ENCODE data around the gene SGTB.
"Not testable (repeated sequence)": the region's sequence is repeated elsewhere in the genome, so short reads cannot be mapped to it uniquely, and the experiment has no call there.

SGTB gene

DNA sequence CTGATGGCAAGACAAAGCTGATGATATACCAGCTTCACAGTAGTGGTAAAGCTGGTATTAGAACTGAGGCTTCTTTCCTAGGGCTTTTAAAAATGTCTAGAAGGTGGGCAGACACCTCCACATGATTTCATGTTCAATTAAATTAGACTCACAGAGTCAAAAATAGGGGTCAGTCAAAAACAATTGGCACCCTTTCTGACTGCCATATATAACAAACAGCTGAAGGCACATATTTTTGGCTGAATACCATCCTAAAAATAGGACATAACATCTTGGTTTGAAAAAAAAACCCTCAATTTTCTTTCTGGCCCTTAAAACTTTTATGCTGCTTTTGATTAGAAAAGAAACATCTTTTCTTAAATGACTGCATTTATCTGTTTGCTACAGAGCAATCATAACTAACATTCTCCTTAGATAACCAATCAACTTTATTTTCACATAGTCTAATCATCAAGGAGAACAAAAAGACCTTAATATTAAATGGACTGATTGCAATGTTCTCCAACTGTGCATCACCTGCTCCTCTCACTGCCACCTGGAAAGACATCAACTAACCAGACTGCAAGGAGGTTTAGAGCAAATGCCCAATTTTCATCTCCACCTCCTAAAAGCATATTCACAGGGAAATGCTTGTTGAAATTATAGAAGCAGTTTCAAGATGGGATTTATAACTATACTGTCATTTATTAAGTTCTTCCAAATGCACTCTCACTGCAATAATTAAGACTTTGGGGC is 3.2 kb downstream of the SGTB start:
- DNase-seq (ENCODE audit: low spot score in 2 of 2) (no peak), ATAC-seq (no peak)
- H3K4me3 Mint-ChIP-seq: peak overlapping the region; percentile 88
- H3K27ac Mint-ChIP-seq: peak overlapping the region; percentile 79
- no peaks in the 10 kb centered on the region for H3K9me3 Mint-ChIP-seq
- peaks cover 23% of the 10 kb centered on the region for H3K36me3 Mint-ChIP-seq
- peaks cover 19% of the 10 kb centered on the region for H3K4me1 Mint-ChIP-seq

DNA sequence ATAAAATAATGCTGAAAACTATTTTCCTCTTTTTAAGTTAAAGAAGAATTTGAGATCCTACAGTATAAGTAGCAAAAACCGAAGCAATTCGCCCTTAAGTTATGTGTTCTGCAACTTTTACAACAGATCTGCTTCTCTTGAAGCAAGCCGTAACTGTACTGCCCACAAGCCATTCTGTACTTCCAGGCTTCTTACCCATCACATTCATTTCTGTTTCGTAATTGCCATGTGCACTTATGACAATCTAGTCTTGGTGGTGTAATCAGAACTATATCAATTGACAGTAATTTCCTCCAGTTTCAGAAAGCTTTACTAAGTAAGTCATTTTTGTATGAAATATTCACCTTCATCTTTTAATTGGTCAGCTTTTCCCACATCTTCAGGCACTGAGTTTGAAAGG is 13.8 kb downstream of the SGTB start:
- Mint-ChIP-seq H3K9me3 (no peaks in the 10 kb centered on the region), H3K27ac (no peak overlapping the region), H3K4me1 (peaks cover 3% of the 10 kb centered on the region), H3K4me3 (no peak overlapping the region), H3K36me3 (peaks cover 93% of the 10 kb centered on the region)
- no peak for ATAC-seq
- no peak for DNase-seq (ENCODE audit: low spot score in 2 of 2)

DNA sequence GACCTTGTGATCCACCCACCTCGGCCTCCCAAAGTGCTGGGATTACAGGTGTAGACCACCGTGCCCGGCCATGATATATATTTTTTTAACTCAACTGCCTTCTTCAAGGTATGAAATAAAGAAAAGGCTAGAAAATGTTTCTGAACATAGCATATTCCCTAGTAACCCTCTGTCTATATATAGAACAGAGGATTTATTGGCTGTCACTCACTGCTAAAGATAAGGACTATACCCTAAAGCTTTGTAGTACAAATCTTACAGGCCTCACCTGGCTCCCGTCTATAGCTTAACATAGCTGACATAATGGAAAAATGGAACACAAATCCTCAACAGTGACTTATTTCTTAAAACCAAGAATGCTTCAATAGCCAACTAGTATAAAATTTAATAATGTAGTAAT is 14.2 kb downstream of the SGTB start:
- no peaks in the 10 kb centered on the region for H3K9me3 Mint-ChIP-seq
- H3K4me1 Mint-ChIP-seq: no peaks in the 10 kb centered on the region
- no peak for DNase-seq (ENCODE audit: low spot score in 2 of 2)
- no peak overlapping the region for H3K27ac Mint-ChIP-seq
- ATAC-seq: no peak
- H3K36me3 Mint-ChIP-seq: peaks cover 93% of the 10 kb centered on the region
- no peak overlapping the region for H3K4me3 Mint-ChIP-seq

DNA sequence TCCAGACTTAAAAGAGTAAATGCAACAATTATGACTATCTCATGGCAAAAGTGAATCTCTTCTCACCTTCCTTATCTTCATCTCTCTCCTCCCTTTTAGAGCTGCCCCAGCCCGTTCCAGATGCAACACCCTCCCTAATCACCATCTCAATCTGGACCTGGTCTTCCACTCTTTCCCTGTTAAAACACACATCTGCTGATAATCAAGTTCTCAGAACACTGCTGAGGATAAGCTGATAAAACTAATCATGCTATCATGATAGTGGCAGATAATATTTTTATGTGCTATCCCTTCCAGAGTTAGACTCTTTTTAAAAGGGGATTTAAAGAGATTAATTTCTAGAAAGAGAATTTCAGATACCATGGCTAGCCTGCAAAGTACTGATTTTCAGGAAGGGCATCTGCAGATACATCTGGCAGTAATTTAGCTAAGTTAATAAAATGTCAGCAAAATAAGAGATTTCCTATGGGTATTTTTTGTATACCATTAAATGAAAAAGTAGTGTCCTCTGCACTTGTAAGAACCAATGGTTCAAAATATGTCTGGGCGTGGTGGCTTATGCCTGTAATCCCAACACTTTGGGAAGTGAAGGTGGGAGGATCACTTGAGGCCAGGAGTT is 17.2 kb downstream of the SGTB start:
- peaks cover 85% of the 10 kb centered on the region for H3K36me3 Mint-ChIP-seq
- H3K9me3 Mint-ChIP-seq: no peaks in the 10 kb centered on the region
- no peaks in the 10 kb centered on the region for H3K4me1 Mint-ChIP-seq
- ATAC-seq (no peak), DNase-seq (ENCODE audit: low spot score in 2 of 2) (no peak)
- no peak overlapping the region for H3K27ac Mint-ChIP-seq
- no peak overlapping the region for H3K4me3 Mint-ChIP-seq

GRCh38 chr5:65702036-65702435 is 19.9 kb downstream of the SGTB start:
- H3K4me1 Mint-ChIP-seq: no peaks in the 10 kb centered on the region
- no peak for ATAC-seq
- H3K9me3 Mint-ChIP-seq: no peaks in the 10 kb centered on the region
- no peak for DNase-seq (ENCODE audit: low spot score in 2 of 2)
- peaks cover 80% of the 10 kb centered on the region for H3K36me3 Mint-ChIP-seq
- no peak overlapping the region for H3K27ac Mint-ChIP-seq
- no peak overlapping the region for H3K4me3 Mint-ChIP-seq

DNA sequence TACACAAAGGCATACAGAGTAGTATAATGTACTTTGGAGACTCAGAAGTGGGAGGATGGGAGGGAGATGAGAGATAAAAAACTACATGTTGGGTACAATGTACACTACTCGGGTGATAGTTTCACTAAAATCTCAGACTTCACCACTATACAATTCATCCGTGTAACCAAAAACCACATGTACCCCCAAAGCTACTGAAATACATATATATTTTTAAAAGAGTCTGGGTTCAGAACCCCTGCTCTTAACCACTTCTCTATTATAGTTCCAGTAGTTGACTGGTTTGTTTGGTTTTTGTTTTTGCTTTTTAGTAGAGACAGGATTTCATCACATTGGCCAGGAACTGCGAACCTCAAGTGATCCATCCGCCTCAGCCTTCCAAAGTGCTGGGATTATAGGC is 22.6 kb downstream of the SGTB start:
- Mint-ChIP-seq H3K27ac (no peak overlapping the region), H3K36me3 (peaks cover 57% of the 10 kb centered on the region), H3K4me3 (no peak overlapping the region), H3K9me3 (no peaks in the 10 kb centered on the region), H3K4me1 (no peaks in the 10 kb centered on the region)
- DNase-seq (ENCODE audit: low spot score in 2 of 2) (no peak), ATAC-seq (no peak)

GRCh38 chr5:65696892-65697291 is 25.0 kb downstream of the SGTB start:
- ATAC-seq (no peak), DNase-seq (ENCODE audit: low spot score in 2 of 2) (no peak)
- Mint-ChIP-seq H3K9me3 (no peaks in the 10 kb centered on the region), H3K4me3 (no peak overlapping the region), H3K36me3 (peaks cover 44% of the 10 kb centered on the region), H3K4me1 (no peaks in the 10 kb centered on the region), H3K27ac (no peak overlapping the region)

DNA sequence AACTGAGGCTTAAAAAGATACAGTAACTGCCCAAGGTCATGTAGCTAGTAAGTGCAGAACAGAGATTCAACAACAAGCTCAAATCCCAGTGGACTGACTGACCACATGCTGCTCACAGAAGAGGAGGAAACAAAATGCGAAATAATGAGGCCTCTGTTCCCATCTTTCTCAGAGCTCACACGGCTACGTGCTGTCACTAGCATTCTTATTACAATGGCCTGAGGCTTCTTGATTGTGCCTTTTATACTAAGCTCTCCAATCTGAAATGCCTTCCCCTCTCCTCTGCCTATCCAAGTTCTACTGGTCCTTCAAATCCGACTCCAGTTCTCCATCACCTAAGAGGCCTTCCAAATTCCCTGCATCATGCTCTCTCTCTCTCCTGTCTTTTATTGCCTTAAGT is 26.0 kb downstream of the SGTB start:
- H3K4me3 Mint-ChIP-seq: no peak overlapping the region
- no peak for ATAC-seq
- no peak for DNase-seq (ENCODE audit: low spot score in 2 of 2)
- H3K9me3 Mint-ChIP-seq: no peaks in the 10 kb centered on the region
- H3K4me1 Mint-ChIP-seq: no peaks in the 10 kb centered on the region
- H3K27ac Mint-ChIP-seq: no peak overlapping the region
- peaks cover 42% of the 10 kb centered on the region for H3K36me3 Mint-ChIP-seq

DNA sequence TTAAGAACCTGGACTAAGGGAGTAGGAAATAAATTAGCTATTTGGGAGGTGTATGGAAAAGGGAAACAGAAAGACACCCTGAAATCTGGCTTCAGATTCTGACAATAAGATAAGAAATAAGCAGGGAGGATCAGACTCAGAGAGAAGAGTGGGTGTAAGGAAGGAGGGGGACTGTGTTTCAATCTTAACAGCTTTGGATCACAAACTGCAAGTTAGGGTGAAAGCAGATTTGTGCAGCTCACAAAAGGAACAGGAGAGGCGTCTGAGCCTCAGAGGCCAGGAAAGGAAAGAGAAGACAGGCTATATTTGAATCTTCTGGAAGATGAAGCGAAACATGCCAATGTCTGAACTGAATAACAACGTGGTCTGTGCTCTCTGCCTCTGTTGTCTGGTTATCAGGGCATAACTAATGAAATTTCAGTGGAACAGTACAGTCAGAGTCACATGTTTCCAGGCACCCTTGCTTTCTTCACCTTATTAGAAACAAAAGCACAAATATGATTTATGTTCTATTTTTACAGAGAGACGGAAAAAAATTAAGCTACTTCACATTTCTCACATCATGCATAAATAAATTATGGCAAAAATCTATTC is 26.6 kb downstream of the SGTB start:
- Mint-ChIP-seq H3K4me3 (no peak overlapping the region), H3K36me3 (peaks cover 44% of the 10 kb centered on the region), H3K27ac (no peak overlapping the region), H3K9me3 (no peaks in the 10 kb centered on the region), H3K4me1 (no peaks in the 10 kb centered on the region)
- ATAC-seq (no peak), DNase-seq (ENCODE audit: low spot score in 2 of 2) (no peak)

- H3K9me3 Mint-ChIP-seq: no peaks in the 10 kb centered on the region
- no peak overlapping the region for H3K4me3 Mint-ChIP-seq
- H3K4me1 Mint-ChIP-seq: no peaks in the 10 kb centered on the region
- ATAC-seq: no peak
- no peak for DNase-seq (ENCODE audit: low spot score in 2 of 2)
- H3K27ac Mint-ChIP-seq: no peak overlapping the region
- peaks cover 36% of the 10 kb centered on the region for H3K36me3 Mint-ChIP-seq
These were observed 28.8 kb downstream of the SGTB start for GRCh38 chr5:65693121-65693520.

- no peak for DNase-seq (ENCODE audit: low spot score in 2 of 2)
- Mint-ChIP-seq H3K4me1 (peaks cover 5% of the 10 kb centered on the region), H3K4me3 (no peak overlapping the region), H3K9me3 (no peaks in the 10 kb centered on the region), H3K36me3 (peaks cover 62% of the 10 kb centered on the region), H3K27ac (no peak overlapping the region)
- ATAC-seq: no peak
These were observed 39.8 kb downstream of the SGTB start for GRCh38 chr5:65682148-65682547.

- ATAC-seq; H3K9me3 Mint-ChIP-seq; H3K4me3 Mint-ChIP-seq; DNase-seq (ENCODE audit: low spot score in 2 of 2): not testable (repeated sequence)
- peaks cover 73% of the 10 kb centered on the region for H3K36me3 Mint-ChIP-seq
- H3K4me1 Mint-ChIP-seq: peaks cover 11% of the 10 kb centered on the region
- peak overlapping the region; percentile 48 for H3K27ac Mint-ChIP-seq
These were observed 45.9 kb downstream of the SGTB start for GRCh38 chr5:65676056-65676455.

GRCh38 chr5:65674749-65675148 is 47.2 kb downstream of the SGTB start:
- peaks cover 66% of the 10 kb centered on the region for H3K36me3 Mint-ChIP-seq
- H3K4me1 Mint-ChIP-seq: peaks cover 8% of the 10 kb centered on the region

DNA sequence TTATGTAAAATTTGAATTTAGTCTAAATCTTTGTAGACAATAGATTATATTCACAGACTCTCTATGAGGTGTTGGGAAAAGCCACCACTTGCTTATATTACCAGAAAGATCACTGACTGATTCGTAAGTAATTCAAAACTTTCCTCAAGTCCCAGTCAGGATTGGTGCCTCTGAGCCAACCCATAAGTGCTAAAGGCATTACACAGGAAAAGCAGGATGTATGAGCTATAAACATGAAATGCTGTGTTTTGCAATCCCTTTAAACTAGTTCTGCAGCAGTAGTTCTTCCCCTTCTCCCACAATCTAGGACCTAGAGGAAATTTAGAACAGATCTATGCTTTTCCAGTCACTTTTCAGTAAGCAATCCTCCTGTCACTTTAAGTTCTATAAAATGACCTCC is 49.1 kb downstream of the SGTB start:
- DNase-seq (ENCODE audit: low spot score in 2 of 2) (no peak), ATAC-seq (no peak)
- Mint-ChIP-seq H3K27ac (peak overlapping the region; percentile 50), H3K9me3 (no peaks in the 10 kb centered on the region), H3K4me1 (peaks cover 6% of the 10 kb centered on the region), H3K4me3 (no peak overlapping the region), H3K36me3 (peaks cover 74% of the 10 kb centered on the region)

More at GRCh38 chr5:65674749-65675148, 47.2 kb downstream of the SGTB start:
- ATAC-seq: no peak
- no peak for DNase-seq (ENCODE audit: low spot score in 2 of 2)
- no peaks in the 10 kb centered on the region for H3K9me3 Mint-ChIP-seq
- H3K4me3 Mint-ChIP-seq: no peak overlapping the region
- H3K27ac Mint-ChIP-seq: peak overlapping the region; percentile 47

DNA sequence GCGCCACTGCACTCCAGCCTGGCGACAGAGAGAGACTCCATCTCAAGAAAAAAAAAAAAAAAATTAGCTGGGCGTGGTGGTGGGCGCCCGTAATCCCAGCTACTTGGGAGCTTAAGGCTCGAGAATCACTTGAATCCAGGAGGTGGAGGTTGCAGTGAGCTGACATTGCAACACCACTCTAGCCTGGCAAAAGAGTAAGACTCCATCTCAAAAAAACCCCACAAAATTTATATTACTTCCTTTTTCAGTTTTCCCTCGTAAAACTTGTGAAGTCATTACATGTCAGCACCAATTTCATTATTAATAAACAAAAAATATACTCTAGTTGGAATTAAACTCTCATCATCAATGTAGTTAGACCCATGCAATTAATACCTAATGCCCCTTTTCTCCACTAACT is 53.2 kb downstream of the SGTB start:
- no peak for DNase-seq (ENCODE audit: low spot score in 2 of 2)
- ATAC-seq: no peak

More for the DNA sequence above, 53.2 kb downstream of the SGTB start:
- H3K27ac Mint-ChIP-seq: no peak overlapping the region
- H3K4me1 Mint-ChIP-seq: no peaks in the 10 kb centered on the region
- no peaks in the 10 kb centered on the region for H3K9me3 Mint-ChIP-seq
- no peak overlapping the region for H3K4me3 Mint-ChIP-seq
- H3K36me3 Mint-ChIP-seq: peaks cover 64% of the 10 kb centered on the region

All from stimulated activated effector memory CD8-positive, alpha-beta T cell treated with anti-CD3 and anti-CD28 coated beads, Interleukin-12 subunit alpha, Interleukin-12 subunit beta, amount 100 ng/mL, for 72 hours (primary cell).